Stimulated activated CD4-positive, alpha-beta T cell treated with anti-CD3 and anti-CD28 coated beads, Interleukin-1b, Interleukin-23, amount 100 ng/mL, for 1 hour (primary cell): ENCODE results near the gene PCED1A.
"Not testable (repeated sequence)": the region's sequence is repeated elsewhere in the genome, so short reads cannot be mapped to it uniquely, and the experiment has no call there.

ENCODE experiments used
- DNase-seq, 2 donors: peaks; one replicate each; pipeline ENCODE4 v3.0.0-alpha.2; 2020; ENCODE audit warnings: low read depth in 2 of 2

Gene PCED1A

GRCh38 chr20:2865630-2866029 lies 25.2 kb upstream of the PCED1A start:
- DNase-seq = peak in 1 of 2 donors; percentile 19

- DNase-seq = no peak
Measured at GRCh38 chr20:2865101-2865500, 24.6 kb upstream of the PCED1A start.

- DNase-seq = no peak
Measured at GRCh38 chr20:2864626-2865025, 24.2 kb upstream of the PCED1A start.

DNA sequence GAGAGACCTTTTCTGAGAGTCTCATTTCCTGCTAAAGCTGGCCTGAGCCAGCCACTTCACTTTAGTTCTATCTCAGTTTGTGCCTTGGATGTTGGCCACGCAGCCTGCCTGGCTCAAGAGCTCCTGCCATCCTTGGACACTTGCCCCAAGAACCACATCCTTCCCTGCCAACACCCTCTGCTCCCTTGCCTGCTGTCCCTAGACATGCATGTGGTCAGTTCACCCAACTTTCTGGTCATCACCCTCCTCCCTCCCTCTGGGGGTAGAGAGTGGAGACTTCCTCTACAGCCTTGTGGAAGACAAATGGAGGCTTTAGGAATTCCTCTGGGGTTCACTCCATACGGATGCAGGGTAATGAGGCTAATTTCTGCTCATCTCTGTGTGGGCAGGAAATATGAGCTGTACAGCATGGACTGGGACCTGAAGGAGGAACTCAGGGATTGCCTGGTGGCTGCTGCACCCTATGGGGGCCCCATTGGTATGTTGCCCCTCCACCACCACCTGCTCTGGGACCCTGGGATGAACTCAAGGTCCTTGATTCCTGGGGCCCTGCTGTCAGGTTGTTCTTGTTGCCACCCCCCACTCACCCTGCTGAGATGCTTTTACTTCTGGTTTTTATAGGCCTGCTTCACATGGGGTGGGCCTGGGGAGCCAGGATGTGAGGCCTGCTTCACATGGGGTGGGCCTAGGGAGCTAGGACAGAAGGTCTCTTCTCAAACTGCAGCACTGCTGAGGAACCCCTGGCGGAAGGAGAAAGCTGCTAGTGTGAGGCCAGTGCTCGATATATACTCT lies 19.1 kb upstream of the PCED1A start:
- DNase-seq = no peak

GRCh38 chr20:2858591-2858990 lies 18.1 kb upstream of the PCED1A start:
- no peak for DNase-seq

DNA sequence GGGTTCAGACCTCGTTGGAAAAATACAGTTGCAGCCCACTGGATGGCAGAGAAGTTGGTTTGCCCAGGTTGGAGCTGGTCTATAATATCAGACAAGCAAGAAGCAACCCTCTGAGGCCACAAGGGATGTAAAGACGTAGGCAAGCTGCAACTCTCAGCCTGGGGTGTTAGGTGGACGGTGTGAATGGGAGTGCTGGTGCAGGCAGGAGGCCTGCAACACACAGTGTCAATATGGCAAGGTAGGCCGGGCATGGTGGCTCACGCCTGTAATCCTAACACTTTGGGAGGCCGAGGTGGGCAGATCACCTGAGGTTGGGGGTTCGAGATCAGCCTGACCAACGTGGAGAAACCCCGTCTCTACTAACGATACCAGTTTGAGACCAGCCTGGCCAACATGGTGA lies 10.6 kb upstream of the PCED1A start:
- no peak for DNase-seq

DNA sequence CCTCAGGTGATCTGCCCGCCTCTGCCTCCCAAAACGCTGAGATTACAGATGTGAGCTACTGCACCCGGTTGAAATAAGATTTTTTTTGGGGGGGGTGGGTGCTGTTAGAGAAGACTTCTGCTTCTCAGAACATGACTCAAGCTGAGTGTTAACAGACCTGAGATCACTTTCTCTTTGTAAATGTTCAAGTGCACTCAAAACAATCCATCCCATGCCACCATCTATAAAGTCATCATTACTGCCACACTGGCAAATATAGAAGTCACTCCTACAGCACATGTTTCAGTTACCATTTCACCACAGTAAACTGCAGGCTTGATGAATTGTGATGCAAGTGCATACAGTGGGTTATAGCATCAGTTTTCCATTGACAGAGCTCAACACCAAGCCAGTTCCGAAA lies 9.1 kb upstream of the PCED1A start:
- no peak for DNase-seq

GRCh38 chr20:2847802-2848201 lies 7.3 kb upstream of the PCED1A start:
- no peak for DNase-seq

- DNase-seq = no peak
Measured at GRCh38 chr20:2846698-2847097, 6.2 kb upstream of the PCED1A start.

DNA sequence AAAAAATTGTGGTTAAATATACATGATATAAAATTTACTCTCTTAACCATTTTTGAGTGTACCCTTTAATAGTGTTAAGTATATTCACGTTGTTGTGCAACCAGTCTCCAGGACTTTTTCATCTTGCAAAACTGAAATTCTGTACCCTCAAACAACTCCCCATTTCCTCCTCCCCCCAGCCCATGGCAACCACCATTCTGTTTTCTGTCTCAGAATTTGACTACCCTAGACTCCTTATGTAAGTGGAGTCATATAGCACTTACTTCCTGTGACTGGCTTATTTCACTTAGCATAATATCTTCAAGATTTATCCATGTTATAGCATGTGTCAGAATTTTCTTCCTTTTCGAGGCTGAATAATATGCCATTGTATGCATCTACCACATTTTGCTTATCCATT lies 5.2 kb upstream of the PCED1A start:
- DNase-seq = no peak

- DNase-seq = peak in 1 of 2 donors; percentile 9
Measured at GRCh38 chr20:2840967-2841531, 594 bp upstream of the PCED1A start.

DNA sequence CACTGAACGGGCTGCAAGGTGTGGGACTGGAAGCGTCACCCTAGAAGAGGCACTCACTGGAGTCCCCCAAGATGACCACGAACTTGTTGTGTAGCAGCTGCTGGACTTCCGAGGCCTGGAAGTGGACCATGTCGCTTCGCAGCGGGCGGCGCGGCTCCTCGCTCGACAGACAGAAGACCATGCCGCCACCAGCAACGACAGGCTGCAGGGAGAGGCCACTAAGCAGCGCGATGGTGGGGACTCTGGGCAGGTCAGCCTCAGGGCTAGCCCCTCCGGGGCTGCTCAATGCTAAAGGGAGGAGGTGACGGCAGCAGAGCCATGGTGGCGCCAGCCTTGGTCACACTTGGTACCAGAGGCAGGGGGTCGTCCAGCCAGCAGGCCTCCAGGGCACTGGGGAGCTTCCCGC lies 720 bp downstream of the PCED1A start:
- no peak for DNase-seq

GRCh38 chr20:2838847-2839671 lies 1.4 kb downstream of the PCED1A start:
- DNase-seq = no peak

DNA sequence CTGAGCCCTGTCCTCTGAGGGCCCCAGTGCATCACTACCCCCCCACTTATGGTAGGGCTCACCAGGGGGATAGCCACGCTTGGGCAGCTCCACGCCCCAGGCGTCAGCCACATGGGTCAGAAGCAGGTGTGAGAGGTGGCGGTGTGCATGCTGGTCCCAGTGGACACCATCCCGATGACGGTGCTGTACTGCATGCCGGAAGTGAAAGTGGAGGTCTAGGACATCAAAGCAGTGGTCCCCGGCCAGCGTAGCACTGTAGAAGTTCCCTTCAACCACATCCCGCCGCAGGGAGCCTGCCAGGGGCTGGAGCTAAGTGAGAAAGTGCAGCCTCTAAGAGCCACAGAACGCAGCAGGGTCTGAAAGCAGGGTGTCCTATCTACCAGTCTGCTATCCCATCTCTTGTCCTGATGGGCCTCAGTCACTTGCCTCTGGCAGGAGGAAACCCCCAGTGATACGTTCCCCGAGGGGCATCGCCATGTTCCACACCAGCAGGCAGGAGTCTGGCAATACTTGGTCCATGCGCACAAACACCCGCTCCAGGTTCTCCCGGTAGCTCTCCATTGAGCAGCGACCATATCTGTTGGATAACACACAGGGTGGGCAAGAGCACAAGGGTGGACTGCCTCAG lies 2.2 kb downstream of the PCED1A start:
- no peak for DNase-seq

DNA sequence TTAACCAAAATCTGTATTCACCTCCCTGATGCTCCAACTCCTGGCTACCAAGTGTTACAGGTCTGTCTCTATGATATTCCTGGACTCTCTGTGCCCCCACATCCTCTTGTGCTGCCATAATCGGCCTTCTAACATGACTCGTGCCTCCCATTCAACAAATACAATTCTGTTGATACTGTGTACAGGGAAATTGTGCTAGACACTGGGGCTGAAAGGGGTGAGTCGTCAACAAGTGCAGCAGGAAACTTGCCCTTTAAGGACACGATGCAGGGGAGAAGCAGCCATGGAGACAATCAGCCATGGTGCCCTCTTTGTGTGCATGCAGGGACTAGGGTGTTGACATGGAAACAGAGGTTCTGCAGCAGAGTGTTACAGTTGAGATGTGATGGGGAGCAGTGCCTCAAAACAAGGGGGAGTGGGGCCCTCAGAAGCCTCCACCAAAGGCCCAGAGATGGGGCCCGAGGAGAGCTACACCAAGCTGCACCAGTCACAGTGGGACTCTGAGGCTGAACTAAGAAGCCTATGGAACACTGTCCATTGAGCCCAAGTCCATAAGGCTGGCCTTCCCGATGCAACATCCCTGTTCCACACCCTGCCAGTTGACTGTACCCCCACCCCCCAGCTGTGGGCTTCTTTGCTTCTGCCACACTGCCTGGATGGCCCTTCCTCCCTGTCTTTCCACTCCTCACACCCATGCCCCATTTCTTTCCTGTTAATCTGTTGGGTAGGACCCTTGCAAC lies 3.1 kb downstream of the PCED1A start:
- DNase-seq = no peak

DNA sequence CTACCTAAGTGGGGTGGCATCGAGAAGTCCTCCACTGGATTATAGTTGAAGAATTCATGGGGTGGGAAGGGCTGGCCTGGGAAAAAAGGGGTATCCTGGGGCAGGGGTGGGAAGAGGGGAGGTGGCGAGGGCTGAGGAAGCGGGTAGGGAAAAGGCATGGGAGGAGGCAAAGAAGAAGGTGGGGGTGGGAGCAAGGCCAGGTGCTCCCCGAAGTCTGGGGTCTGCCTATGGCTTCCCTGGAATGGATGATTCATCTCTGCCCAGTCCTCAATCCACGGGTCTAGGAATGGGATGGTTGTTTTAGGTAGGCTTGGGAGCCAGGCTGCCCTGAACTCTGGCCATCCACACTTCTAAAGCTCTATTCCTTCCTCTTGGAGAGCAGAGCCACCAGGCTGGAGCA lies 4.4 kb downstream of the PCED1A start:
- no peak for DNase-seq

- no peak for DNase-seq
Measured at GRCh38 chr20:2835331-2835796, 5.1 kb downstream of the PCED1A start.

- no peak for DNase-seq
Measured at GRCh38 chr20:2834401-2835110, 5.9 kb downstream of the PCED1A start.

- no peak for DNase-seq
Measured at GRCh38 chr20:2833761-2834160, 6.7 kb downstream of the PCED1A start.

DNA sequence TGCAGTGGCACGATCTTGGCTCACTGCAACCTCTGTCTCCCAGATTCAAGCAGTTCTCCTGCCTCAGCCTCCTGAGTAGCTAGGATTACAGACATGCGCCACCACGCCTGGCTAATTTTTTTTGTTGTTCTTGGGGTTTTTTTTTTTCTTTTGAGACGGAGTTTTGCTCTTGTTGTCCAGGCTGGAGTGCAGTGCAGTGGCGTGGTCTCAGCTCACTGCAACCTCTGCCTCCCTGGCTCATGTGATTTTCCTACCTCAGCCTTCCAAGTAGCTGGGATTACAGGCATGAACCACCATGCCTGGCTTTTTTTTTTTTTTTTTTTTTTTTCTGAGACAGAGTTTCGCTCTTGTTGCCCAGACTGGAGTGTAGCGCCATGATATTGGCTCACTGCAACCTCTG lies 9.2 kb downstream of the PCED1A start:
- not testable (repeated sequence) for DNase-seq

GRCh38 chr20:2829376-2829775 lies 11.1 kb downstream of the PCED1A start:
- DNase-seq = no peak
